H9 (cell line): ENCODE measurements around the gene SMTNL2. TPM values are rescaled to one million over a fixed set of nuclear protein-coding genes. Genes with fewer than 3 reads are reported as not detected.

ENCODE experiments used
- DNase-seq: peaks from one replicate; pipeline ENCODE4 v3.0.0-alpha.2; 2017
- H2AFZ ChIP-seq: one replicate; pipeline ENCODE4 v1.6.1; 2013; ENCODE audit warnings: mild to moderate bottlenecking, low read length, control low read depth, moderate library complexity
- H2AK5ac ChIP-seq: 2 replicates; pipeline ENCODE4 v1.6.1; 2013; ENCODE audit warnings: low read length, control low read depth, mixed read lengths; ENCODE audit not compliant: insufficient read length
- H2BK120ac ChIP-seq: one replicate; pipeline ENCODE4 v1.6.1; 2013; ENCODE audit warnings: low read depth, mild to moderate bottlenecking, low read length, control low read depth, inconsistent platforms; ENCODE audit not compliant: poor library complexity, severe bottlenecking
- H2BK12ac ChIP-seq: 2 replicates; pipeline ENCODE4 v1.6.1; 2013; ENCODE audit warnings: low read length, control low read depth, mixed read lengths, low read depth; ENCODE audit not compliant: insufficient read length
- H2BK15ac ChIP-seq: 2 replicates; pipeline ENCODE4 v1.6.1; 2013; ENCODE audit warnings: low read depth, low read length, control low read depth
- H2BK20ac ChIP-seq: one replicate; pipeline ENCODE4 v1.6.1; 2013; ENCODE audit warnings: low read depth, mild to moderate bottlenecking, low read length, control low read depth, inconsistent platforms; ENCODE audit not compliant: poor library complexity, severe bottlenecking
- H2BK5ac ChIP-seq: 2 replicates; pipeline ENCODE4 v1.6.1; 2013; ENCODE audit warnings: low read length, control low read depth, mixed read lengths; ENCODE audit not compliant: insufficient read length
- H3K14ac ChIP-seq: 2 replicates; pipeline ENCODE4 v1.6.1; 2013; ENCODE audit warnings: low read length, control low read depth; ENCODE audit not compliant: insufficient read depth
- H3K18ac ChIP-seq: 2 replicates; pipeline ENCODE4 v1.6.1; 2013; ENCODE audit warnings: low read depth, mild to moderate bottlenecking, mixed read lengths, low read length, control low read depth; ENCODE audit not compliant: insufficient read length
- H3K23ac ChIP-seq: 2 replicates; pipeline ENCODE4 v1.6.1; 2013; ENCODE audit warnings: low read length, control low read depth, mixed read lengths, low read depth; ENCODE audit not compliant: insufficient read length
- H3K23me2 ChIP-seq: 2 replicates; pipeline ENCODE4 v1.6.1; 2013; ENCODE audit warnings: low read depth, mild to moderate bottlenecking, mixed read lengths, low read length, control low read depth; ENCODE audit not compliant: insufficient read length, poor library complexity, severe bottlenecking
- H3K27ac ChIP-seq: 2 replicates; pipeline ENCODE4 v1.5.1; 2013; ENCODE audit warnings: low read length, control low read depth, mixed read lengths, low read depth; ENCODE audit not compliant: insufficient read length
- H3K27me3 ChIP-seq: 2 replicates; pipeline ENCODE4 v1.6.1; 2013; ENCODE audit warnings: low read length, control low read depth, inconsistent platforms; ENCODE audit not compliant: insufficient read depth
- H3K4ac ChIP-seq: 2 replicates; pipeline ENCODE4 v1.6.1; 2013; ENCODE audit warnings: low read depth, mild to moderate bottlenecking, control low read depth, inconsistent platforms, low read length, moderate library complexity
- H3K4me1 ChIP-seq: 2 replicates; pipeline ENCODE4 v1.6.1; 2013; ENCODE audit warnings: low read length, control low read depth, inconsistent platforms; ENCODE audit not compliant: insufficient read depth
- H3K4me2 ChIP-seq: 2 replicates; pipeline ENCODE4 v1.6.1; 2013; ENCODE audit warnings: low read length, control low read depth, mixed read lengths; ENCODE audit not compliant: insufficient read length, insufficient read depth
- H3K56ac ChIP-seq: 2 replicates; pipeline ENCODE4 v1.6.1; 2013; ENCODE audit warnings: low read depth, mild to moderate bottlenecking, mixed read lengths, low read length, control low read depth; ENCODE audit not compliant: insufficient read length
- H3K79me1 ChIP-seq: 2 replicates; pipeline ENCODE4 v1.6.1; 2013; ENCODE audit warnings: low read depth, mild to moderate bottlenecking, moderate library complexity, low read length, control low read depth, inconsistent platforms; ENCODE audit not compliant: insufficient read depth, poor library complexity, severe bottlenecking
- H3K79me2 ChIP-seq: 2 replicates; pipeline ENCODE4 v1.6.1; 2013; ENCODE audit warnings: low read length, control low read depth, inconsistent platforms; ENCODE audit not compliant: insufficient read depth
- H3K9ac ChIP-seq: 2 replicates; pipeline ENCODE4 v1.6.1; 2013; ENCODE audit warnings: low read length, control low read depth, mixed read lengths; ENCODE audit not compliant: insufficient read length; ENCODE audit errors: extremely low read depth
- H3K9me3 ChIP-seq: one replicate; pipeline ENCODE4 v1.6.1; 2013; ENCODE audit warnings: low read depth, low read length, inconsistent platforms; ENCODE audit not compliant: control insufficient read depth
- H3T11ph ChIP-seq: one replicate; pipeline ENCODE4 v1.6.1; 2013; ENCODE audit warnings: mild to moderate bottlenecking, low read length, control low read depth, inconsistent platforms
- H4K20me1 ChIP-seq: one replicate; pipeline ENCODE4 v1.6.1; 2013; ENCODE audit not compliant: control insufficient read depth, insufficient read length, insufficient read depth
- H4K5ac ChIP-seq: 2 replicates; pipeline ENCODE4 v1.6.1; 2013; ENCODE audit warnings: low read depth, mild to moderate bottlenecking, mixed read lengths, low read length, control low read depth; ENCODE audit not compliant: insufficient read length
- H4K8ac ChIP-seq: replicated peaks from 2 replicates; pipeline ENCODE4 v1.6.1; 2013; ENCODE audit warnings: low read length, control low read depth, mixed read lengths, low read depth; ENCODE audit not compliant: insufficient read length
- H4K91ac ChIP-seq: 2 replicates; pipeline ENCODE4 v1.6.1; 2013; ENCODE audit warnings: low read depth, mild to moderate bottlenecking, moderate library complexity, mixed read lengths, low read length, control low read depth; ENCODE audit not compliant: insufficient read length
- H3K27ac Mint-ChIP-seq, 3 experiments: 2 replicates in 2 of 3; 3 replicates in 1 of 3; pipeline ENCODE4 v1.8.0; 2020 to 2021; ENCODE audit warnings: mixed read lengths in 3 of 3, mild to moderate bottlenecking in 1 of 3, moderate library complexity in 1 of 3
- H3K27me3 Mint-ChIP-seq: 2 replicates; pipeline ENCODE4 v1.8.0; 2021; ENCODE audit warnings: low read depth, mild to moderate bottlenecking, moderate library complexity, mixed read lengths
- H3K36me3 Mint-ChIP-seq, 3 experiments: 2 replicates in 2 of 3; 3 replicates in 1 of 3; pipeline ENCODE4 v1.8.0; 2020 to 2021; ENCODE audit warnings: low read depth in 3 of 3, mixed read lengths in 3 of 3; ENCODE audit not compliant: insufficient read depth in 1 of 3
- H3K4me1 Mint-ChIP-seq, 2 experiments: 2 replicates each; pipeline ENCODE4 v1.8.0; 2020; ENCODE audit warnings: mixed read lengths in 2 of 2
- H3K4me3 Mint-ChIP-seq, 2 experiments: 2 replicates in 1 of 2; 3 replicates in 1 of 2; pipeline ENCODE4 v1.8.0; 2020 to 2021; ENCODE audit warnings: mild to moderate bottlenecking in 2 of 2, mixed read lengths in 2 of 2, moderate library complexity in 1 of 2
- H3K9me3 Mint-ChIP-seq, 2 experiments: 2 replicates in 1 of 2; 3 replicates in 1 of 2; pipeline ENCODE4 v1.8.0; 2020; ENCODE audit warnings: mild to moderate bottlenecking in 2 of 2, mixed read lengths in 2 of 2, moderate library complexity in 1 of 2
- WGBS: extraction: QIAGEN DNeasy Blood & Tissue Kit; methylation state at CpG from one replicate; pipeline ENCODE4 v1.1.7; 2013; ENCODE audit warnings: missing lambda C conversion rate, low lambda C conversion rate, mixed read lengths; ENCODE audit not compliant: insufficient read length; ENCODE audit errors: extremely low coverage; 5-methylcytosine and 5-hydroxymethylcytosine counted together
- total RNA-seq: library from RNA; stranded (reverse); gene quantifications from 2 replicates; pipeline ENCODE4 v1.2.1, GENCODE V29; 2021
- TF ChIP-seq, protein P1 (sequence below): fragments of 200-600 bp; sonication (generic); conservative IDR thresholded peaks from 3 replicates; pipeline ENCODE4 v1.8.0; 2021; ENCODE audit warnings: antibody characterized with exemption, mild to moderate bottlenecking

Gene SMTNL2
- total RNA-seq, 1 experiment from 2014 or later, result 0.77 TPM

DNA sequence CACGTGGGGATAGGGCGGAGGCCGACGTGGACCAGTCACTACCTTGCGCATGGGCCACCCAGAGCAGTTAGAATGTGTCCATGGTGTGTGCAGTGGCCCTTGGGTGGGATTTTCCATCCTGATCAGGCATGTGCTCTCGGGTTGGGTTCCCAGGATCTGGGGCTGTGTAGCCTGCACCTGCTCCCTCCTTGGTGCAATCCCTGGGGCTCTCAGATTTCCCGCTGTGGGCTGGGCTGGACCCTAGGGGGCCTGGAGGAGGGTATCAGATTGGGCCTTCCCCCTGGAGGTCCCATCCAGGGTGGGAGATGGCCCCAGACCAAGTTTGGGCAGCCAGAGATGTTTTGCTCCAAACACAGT lies 1.3 kb downstream of the SMTNL2 start:
- no peaks in the 10 kb centered on the region; a peak in 1 of 7 replicates for H3K36me3 Mint-ChIP-seq
- peaks cover 23% of the 10 kb centered on the region; the same call in 1 of the 2 replicates for H3K27me3 ChIP-seq
- no peak overlapping the region for H4K91ac ChIP-seq
- no peak overlapping the region for H4K8ac ChIP-seq
- no peak overlapping the region for H2BK12ac ChIP-seq
- H2BK120ac ChIP-seq, result no peak overlapping the region
- no peak overlapping the region for H3K23ac ChIP-seq
- H2BK15ac ChIP-seq, result no peak overlapping the region
- peaks cover 8% of the 10 kb centered on the region for H3K23me2 ChIP-seq
- H3K27ac Mint-ChIP-seq, result no peak overlapping the region
- no peak for DNase-seq
- H3T11ph ChIP-seq, result no peak overlapping the region
- no peaks in the 10 kb centered on the region for H3K9me3 Mint-ChIP-seq
- H2AK5ac ChIP-seq, result no peak overlapping the region
- H3K56ac ChIP-seq, result no peak overlapping the region
- no peak overlapping the region for H3K4me2 ChIP-seq
- peaks cover 21 to 41% of the 10 kb centered on the region in 2 experiments for H3K4me1 Mint-ChIP-seq
- H3K4me3 Mint-ChIP-seq, result peak overlapping the region in 1 of 2 experiments; percentile 83; a peak in 3 of 5 replicates
- no peaks in the 10 kb centered on the region for H3K79me1 ChIP-seq
- no peak overlapping the region for H3K14ac ChIP-seq
- H3K4ac ChIP-seq, result no peak overlapping the region
- H2BK5ac ChIP-seq, result no peak overlapping the region
- H3K27me3 Mint-ChIP-seq, result peaks cover 74% of the 10 kb centered on the region
- H3K4me1 ChIP-seq, result no peaks in the 10 kb centered on the region; the same call in 1 of the 2 replicates
- WGBS, result no CpG with 5 or more reads among the region's 7 CpGs
- H4K5ac ChIP-seq, result no peak overlapping the region
- no peaks in the 10 kb centered on the region for H3K79me2 ChIP-seq
- H3K9me3 ChIP-seq, result no peaks in the 10 kb centered on the region
- no peak overlapping the region for H2AFZ ChIP-seq
- TF ChIP-seq, protein P1, sequence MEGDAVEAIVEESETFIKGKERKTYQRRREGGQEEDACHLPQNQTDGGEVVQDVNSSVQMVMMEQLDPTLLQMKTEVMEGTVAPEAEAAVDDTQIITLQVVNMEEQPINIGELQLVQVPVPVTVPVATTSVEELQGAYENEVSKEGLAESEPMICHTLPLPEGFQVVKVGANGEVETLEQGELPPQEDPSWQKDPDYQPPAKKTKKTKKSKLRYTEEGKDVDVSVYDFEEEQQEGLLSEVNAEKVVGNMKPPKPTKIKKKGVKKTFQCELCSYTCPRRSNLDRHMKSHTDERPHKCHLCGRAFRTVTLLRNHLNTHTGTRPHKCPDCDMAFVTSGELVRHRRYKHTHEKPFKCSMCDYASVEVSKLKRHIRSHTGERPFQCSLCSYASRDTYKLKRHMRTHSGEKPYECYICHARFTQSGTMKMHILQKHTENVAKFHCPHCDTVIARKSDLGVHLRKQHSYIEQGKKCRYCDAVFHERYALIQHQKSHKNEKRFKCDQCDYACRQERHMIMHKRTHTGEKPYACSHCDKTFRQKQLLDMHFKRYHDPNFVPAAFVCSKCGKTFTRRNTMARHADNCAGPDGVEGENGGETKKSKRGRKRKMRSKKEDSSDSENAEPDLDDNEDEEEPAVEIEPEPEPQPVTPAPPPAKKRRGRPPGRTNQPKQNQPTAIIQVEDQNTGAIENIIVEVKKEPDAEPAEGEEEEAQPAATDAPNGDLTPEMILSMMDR, result no peak
- H3K18ac ChIP-seq, result no peak overlapping the region
- no peak overlapping the region for H3K9ac ChIP-seq
- H2BK20ac ChIP-seq, result no peak overlapping the region
- peaks cover 2% of the 10 kb centered on the region for H4K20me1 ChIP-seq
- no peak overlapping the region for H3K27ac ChIP-seq
